GM18526 (cell line): ENCODE measurements around the gene PIEZO2.

Source experiments
- POLR2A ChIP-seq: IDR thresholded peaks from 3 replicates; pipeline ENCODE4 v1.6.1; 2011; ENCODE audit not compliant: insufficient read length; ENCODE audit errors: extremely low read depth

The PIEZO2 gene

GRCh38 chr18:11096839-11097750 lies 52.3 kb downstream of the PIEZO2 start:
- TF ChIP-seq POLR2A, result no peak

DNA sequence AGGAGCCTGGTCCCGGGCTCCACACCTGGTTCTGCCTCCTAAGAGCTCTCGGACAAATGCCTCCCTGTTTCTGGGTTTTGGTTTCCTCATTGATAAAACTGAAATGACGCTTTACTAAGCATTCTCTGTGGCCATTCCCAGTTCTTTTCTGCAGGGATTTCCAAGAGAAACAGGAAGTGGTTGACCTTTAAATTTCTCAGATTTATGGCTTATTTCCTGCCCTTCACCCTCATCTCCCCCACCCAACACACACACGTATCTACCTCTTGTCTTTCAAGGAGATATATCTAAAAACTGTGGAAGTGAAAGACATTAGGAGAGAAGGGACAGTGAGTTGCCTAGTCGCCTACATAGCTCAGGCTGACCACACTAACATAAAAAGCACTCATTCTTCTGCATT lies 53.0 kb downstream of the PIEZO2 start:
- no peak for TF ChIP-seq POLR2A

- no peak for TF ChIP-seq POLR2A
Observed at GRCh38 chr18:11095674-11096293, 53.6 kb downstream of the PIEZO2 start.

GRCh38 chr18:11095211-11095610 lies 54.2 kb downstream of the PIEZO2 start:
- TF ChIP-seq POLR2A, result no peak

DNA sequence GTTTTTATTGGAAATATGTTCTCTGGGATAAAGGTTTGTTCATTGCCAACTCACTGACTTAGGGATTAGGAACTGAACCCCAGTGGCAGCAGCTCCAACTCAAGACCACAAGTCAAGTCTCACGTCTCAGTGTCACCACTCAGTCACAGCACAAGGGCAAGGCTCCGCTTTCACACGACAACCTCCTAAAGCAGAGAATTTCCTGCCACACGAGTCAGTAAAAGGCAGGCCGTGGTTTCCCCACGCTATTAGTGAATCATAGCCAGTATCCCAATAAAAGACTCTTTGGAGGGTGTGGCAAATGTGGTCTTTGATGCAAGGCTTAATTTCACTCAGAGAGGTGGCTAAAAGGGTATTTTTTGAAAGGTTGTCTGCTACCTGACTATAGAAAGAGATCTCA lies 57.6 kb downstream of the PIEZO2 start:
- TF ChIP-seq POLR2A, result no peak

- no peak for TF ChIP-seq POLR2A
Observed at GRCh38 chr18:11089931-11090715, 59.2 kb downstream of the PIEZO2 start.

DNA sequence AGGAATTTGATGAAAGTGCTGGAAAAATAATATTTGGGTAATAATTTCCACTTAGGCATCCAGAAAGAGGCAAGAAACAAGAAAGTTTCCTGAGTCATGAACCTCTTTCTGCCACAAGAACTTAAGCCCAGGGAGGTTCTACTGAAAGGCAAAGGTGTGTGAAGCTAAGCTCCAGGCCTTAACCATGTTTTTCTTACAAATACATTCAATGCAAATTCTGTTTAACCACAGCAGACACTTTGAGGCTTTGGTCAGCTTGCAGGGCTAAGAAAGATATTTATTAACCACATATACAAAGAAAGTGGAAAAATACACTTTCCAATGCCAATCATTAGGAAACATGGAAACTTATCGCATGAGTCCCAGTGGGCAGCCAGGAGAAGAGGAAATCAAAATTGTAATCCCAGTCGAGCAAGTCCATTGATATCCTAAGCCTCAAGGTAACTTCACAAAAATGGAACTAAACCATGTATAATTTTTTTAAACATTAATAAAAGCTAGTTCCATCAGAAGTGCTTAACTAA lies 68.3 kb downstream of the PIEZO2 start:
- TF ChIP-seq POLR2A, result no peak

- TF ChIP-seq POLR2A, result no peak
Observed at GRCh38 chr18:11078491-11078890, 70.9 kb downstream of the PIEZO2 start.

GRCh38 chr18:11077548-11078187 lies 71.7 kb downstream of the PIEZO2 start:
- no peak for TF ChIP-seq POLR2A

- no peak for TF ChIP-seq POLR2A
Observed at GRCh38 chr18:11074889-11075288, 74.5 kb downstream of the PIEZO2 start.

- TF ChIP-seq POLR2A, result no peak
Observed at GRCh38 chr18:11073971-11074370, 75.4 kb downstream of the PIEZO2 start.

DNA sequence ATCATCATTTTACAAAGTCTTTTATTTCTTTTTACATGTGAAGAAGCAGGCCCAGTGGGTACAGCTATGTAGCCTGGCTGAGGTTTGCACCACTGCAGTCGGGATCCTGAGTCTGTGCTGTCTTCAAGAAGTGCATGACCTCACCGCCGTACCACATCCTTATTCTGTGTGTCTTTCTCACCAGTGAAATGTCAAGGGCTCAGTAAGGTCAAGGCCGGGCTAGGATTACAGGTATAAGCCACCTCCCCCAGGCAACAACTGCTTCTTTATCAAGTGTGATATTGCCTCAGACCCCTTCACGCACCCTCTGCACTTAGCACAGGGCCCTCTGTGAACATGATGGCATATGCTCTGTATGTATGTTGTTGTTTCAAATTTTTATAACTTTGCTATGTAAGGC lies 76.7 kb downstream of the PIEZO2 start:
- no peak for TF ChIP-seq POLR2A

DNA sequence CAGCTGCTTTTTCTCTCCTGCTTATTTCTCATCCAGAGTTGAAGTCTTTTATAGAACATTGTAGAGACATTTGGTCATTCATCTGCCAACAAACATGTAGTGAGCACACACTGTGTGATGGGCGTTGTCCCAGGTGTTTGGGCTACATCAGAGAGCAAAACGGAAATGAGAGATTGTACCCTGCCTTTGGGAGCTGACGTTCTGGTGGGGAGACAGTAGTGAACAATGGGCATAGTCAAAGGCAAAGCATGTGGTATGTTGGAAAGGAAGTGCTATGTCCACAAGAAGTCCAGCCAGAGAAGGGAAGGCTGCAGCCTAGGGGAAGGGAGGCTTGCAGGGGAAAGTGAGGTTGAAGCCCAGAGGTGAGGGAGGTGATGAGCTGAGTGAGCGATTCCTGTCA lies 78.1 kb downstream of the PIEZO2 start:
- TF ChIP-seq POLR2A, result no peak

DNA sequence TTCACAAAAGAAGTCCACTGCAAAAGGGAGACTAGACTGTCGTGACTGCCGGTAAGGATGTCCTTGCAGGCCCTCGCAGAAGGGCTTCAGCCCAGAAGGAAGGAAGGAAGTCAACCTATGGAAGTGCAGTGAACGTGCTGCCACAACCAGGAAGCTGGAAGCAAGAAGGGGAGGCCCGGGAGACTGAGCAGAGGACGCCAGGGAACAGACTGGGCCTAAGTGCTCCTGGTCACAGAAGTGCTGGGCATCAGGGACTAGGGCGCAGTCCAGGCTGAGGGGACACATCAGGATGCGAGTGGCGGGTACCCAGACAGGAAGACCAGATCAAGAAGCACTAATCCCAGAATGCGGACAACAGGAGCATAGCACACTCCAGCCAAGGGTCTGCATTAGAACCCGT lies 78.8 kb downstream of the PIEZO2 start:
- TF ChIP-seq POLR2A, result no peak

DNA sequence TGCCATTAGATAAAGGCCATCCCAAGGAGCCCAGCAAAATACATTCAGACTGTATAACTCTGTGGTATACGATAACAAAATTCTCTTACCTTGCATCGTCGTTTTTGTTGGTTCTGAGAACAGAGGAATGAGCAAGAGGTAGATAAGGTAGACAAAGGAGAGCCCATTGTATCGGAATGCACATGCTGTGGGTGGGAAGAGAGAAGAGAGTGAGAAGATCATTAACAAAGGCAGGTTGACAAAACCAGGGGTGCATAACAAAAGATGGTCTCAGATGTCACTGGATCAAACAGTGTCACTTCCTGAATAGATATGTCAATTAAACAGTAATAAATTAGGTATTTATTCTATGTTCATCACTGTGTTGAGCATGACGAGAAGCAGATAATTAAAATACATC lies 83.3 kb downstream of the PIEZO2 start:
- no peak for TF ChIP-seq POLR2A
